HL-60 (cell line): ENCODE data around the gene FYN.

Experiments used
- CTCF ChIP-seq: IDR thresholded peaks from one replicate; pipeline ENCODE4 v1.5.1; 2011; ENCODE audit warnings: low read length, control low read depth, inconsistent platforms; ENCODE audit not compliant: insufficient read depth
- GABPA ChIP-seq: IDR thresholded peaks from 2 replicates; pipeline ENCODE4 v1.6.1; 2012; ENCODE audit warnings: low read depth
- POLR2AphosphoS5 ChIP-seq: IDR thresholded peaks from 2 replicates; pipeline ENCODE4 v1.6.1; 2012; ENCODE audit warnings: low read depth
- REST ChIP-seq: IDR thresholded peaks from 2 replicates; pipeline ENCODE4 v1.6.1; 2012; ENCODE audit warnings: low read depth; ENCODE audit not compliant: insufficient replicate concordance
- SPI1 ChIP-seq: IDR thresholded peaks from 2 replicates; pipeline ENCODE4 v1.6.1; 2012; ENCODE audit warnings: low read depth, mild to moderate bottlenecking, borderline replicate concordance

GRCh38 chr6:111800821-111801220 is 72.4 kb downstream of the FYN start:
- no peak for TF ChIP-seq CTCF
- TF ChIP-seq SPI1 = no peak
- TF ChIP-seq POLR2AphosphoS5 = no peak
- no peak for TF ChIP-seq REST
- no peak for TF ChIP-seq GABPA
